ENCODE measurements around the gene ZNF358. TPM values are rescaled to one million over a fixed set of nuclear protein-coding genes. Genes with fewer than 3 reads are reported as not detected.

The ZNF358 gene
- total RNA-seq: 1 to 10 TPM; 2.9 to 3.1 TPM

DNA sequence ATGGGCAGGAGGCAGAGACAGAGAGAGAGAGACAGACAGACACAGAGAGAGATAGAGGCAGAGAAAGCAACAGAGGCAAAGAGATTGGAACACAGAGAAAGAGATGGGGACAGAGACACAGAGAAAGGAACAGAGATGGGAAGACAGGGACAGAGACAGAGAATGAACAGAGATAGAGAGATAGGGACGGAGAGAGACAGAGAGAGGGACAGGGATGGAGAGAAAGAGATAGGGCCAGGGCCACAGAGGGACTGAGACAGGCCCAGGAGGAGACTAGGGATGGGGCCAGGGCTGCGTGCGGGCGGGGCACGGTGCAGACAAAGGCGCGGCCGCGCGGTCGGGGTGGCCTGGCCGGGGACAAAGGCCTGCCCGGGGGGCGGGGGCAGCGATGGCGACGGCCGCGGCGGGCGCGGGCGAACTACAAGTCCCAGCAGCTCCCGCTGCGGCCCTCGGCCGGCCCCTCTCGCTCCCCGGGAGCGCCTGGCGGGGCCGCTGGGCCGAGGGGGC lies at the start of gene ZNF358:
Gene ZNF358 (plus strand): TSS at position 459 of the 507 bp plus-strand sequence. CDS start 3,140 bp downstream, outside the sequence.
- H3K36me3 Mint-ChIP-seq (ENCODE audit: low read depth): no peaks in the 10 kb centered on the region
- H3K4me1 Mint-ChIP-seq: peaks cover 7% of the 10 kb centered on the region
- H3K27me3 Mint-ChIP-seq: peaks cover 9% of the 10 kb centered on the region
- peak; percentile 90 for ATAC-seq (replicated peaks)
- no peaks in the 10 kb centered on the region for H3K9me3 Mint-ChIP-seq
- H3K4me3 Mint-ChIP-seq: peak within 1 kb of the TSS; percentile 82
- H3K27ac Mint-ChIP-seq: peak within 1 kb of the TSS; percentile 94

DNA sequence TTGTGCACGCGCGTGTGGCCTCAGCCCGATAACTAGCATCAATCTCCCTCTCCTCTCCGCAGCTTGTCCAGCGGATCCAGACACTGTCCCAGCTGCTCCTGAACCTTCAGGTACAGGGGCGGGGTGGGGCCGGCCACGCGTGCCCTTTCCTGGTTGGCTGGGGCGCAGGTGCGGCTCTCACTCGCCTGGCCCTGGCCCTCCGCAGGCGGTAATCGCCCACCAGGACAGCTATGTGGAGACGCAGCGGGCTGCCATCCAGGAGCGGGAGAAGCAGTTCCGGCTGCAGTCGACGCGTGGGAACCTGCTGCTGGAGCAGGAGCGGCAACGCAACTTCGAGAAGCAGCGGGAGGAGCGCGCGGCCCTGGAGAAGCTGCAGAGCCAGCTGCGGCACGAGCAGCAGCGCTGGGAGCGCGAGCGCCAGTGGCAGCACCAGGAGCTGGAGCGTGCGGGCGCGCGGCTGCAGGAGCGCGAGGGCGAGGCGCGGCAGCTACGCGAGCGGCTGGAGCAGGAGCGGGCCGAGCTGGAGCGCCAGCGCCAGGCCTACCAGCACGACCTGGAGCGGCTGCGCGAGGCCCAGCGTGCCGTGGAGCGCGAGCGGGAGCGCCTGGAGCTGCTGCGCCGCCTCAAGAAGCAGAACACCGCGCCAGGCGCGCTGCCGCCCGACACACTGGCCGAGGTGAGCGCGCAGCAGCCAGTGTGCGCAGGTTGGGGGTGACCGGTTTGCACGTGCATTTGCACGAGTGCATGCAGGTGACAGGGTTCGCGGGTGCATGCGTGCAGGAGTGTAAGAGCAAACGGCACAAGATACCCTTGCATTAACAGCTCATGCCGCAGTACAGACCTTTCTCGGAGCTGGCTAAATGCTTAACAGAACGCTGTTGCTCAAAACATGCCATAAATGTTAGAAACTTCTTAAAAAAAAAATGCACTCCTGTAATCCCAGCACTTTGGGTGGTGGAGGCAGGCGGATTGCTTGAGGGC lies 48.6 kb upstream of the ZNF358 start:
- Mint-ChIP-seq H3K27me3 (no peaks in the 10 kb centered on the region), H3K36me3 (ENCODE audit: low read depth) (peaks cover 69% of the 10 kb centered on the region), H3K27ac (no peak overlapping the region), H3K4me1 (no peaks in the 10 kb centered on the region), H3K9me3 (no peaks in the 10 kb centered on the region), H3K4me3 (no peak overlapping the region)
- ATAC-seq (replicated peaks): no peak

DNA sequence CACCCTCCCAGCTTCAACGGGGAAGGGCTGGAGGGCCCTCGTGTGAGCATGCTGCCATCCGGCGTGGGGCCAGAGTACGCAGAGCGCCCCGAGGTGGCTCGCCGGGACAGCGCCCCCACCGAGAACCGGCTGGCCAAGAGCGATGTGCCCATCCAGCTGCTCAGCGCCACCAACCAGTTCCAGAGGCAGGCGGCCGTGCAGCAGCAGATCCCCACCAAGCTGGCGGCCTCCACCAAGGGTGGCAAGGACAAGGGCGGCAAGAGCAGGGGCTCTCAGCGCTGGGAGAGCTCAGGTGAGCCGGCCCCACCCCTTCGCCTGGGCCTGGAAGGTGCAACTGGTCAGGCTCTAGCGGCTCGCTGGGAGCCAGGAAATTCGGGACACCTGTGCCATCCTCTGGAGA lies 47.1 kb upstream of the ZNF358 start:
- H3K27me3 Mint-ChIP-seq: no peaks in the 10 kb centered on the region
- H3K36me3 Mint-ChIP-seq (ENCODE audit: low read depth): peaks cover 68% of the 10 kb centered on the region
- H3K4me1 Mint-ChIP-seq: no peaks in the 10 kb centered on the region
- no peak overlapping the region for H3K27ac Mint-ChIP-seq
- no peak for ATAC-seq (replicated peaks)
- no peak overlapping the region for H3K4me3 Mint-ChIP-seq
- no peaks in the 10 kb centered on the region for H3K9me3 Mint-ChIP-seq

DNA sequence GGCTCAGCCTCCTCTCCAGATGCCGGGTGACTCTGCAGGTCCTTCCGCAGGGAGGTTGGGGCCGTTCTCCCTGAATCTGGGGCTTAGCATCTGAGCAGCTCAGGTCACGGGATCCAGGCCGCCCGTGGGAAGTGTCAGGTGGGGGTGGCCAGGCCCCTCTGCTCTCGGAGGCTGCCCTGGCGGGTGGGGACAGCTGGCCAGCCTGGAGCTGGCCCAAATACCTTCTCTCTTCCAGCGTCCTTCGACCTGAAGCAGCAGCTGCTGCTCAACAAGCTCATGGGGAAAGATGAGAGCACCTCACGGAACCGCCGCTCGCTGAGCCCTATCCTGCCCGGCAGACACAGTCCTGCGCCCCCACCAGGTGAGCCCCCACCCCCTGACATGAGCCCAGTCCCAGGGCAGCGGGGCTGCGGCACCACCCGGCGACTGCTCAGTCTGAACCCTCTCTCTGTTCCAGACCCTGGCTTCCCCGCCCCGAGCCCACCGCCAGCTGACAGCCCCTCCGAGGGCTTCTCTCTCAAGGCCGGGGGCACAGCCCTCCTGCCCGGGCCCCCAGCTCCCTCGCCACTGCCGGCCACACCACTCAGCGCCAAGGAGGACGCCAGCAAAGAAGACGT lies 46.1 kb upstream of the ZNF358 start:
- Mint-ChIP-seq H3K4me3 (no peak overlapping the region), H3K27ac (no peak overlapping the region), H3K27me3 (no peaks in the 10 kb centered on the region), H3K36me3 (ENCODE audit: low read depth) (peaks cover 59% of the 10 kb centered on the region), H3K4me1 (no peaks in the 10 kb centered on the region), H3K9me3 (no peaks in the 10 kb centered on the region)
- ATAC-seq (replicated peaks): no peak

DNA sequence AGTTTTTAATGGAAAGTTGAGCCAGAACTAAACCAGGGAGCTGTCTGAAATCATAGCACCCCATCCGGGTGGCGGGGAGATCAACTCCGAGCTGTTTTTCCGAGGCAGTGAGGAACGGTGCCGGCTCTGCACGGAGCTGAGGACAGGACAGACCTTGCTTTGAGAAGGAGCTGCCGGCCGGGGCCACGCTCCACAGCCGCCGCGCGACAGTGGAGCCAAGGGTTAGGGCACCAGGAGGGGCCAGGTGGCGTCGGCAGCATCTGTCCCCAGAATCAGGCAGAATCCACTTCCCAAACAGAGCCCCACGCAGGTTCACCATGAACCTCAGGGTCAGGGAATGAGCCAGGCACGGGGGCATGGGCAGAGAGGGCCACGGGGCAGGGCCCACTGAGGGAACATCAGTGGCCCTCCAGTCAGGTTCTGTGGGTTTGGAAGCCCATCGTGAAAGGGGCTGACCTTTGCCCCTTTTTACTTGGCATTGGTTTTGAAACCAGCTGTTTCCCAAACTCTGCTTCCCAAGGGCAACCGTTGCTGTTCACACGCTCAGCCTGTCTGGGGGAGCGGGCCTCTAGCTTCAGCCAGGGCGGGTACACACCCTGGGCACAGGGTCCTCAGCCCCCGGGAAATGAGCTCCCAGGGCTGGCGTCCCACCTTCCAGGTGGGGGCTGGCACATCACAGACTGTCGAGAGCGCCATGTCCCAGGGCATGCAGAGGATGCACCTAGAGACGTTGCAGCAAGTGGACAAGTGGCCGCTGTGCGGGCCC lies 45.2 kb upstream of the ZNF358 start:
- no peaks in the 10 kb centered on the region for H3K9me3 Mint-ChIP-seq
- H3K4me3 Mint-ChIP-seq: no peak overlapping the region
- peaks cover 54% of the 10 kb centered on the region for H3K36me3 Mint-ChIP-seq (ENCODE audit: low read depth)
- H3K27ac Mint-ChIP-seq: no peak overlapping the region
- no peak for ATAC-seq (replicated peaks)
- no peaks in the 10 kb centered on the region for H3K4me1 Mint-ChIP-seq
- no peaks in the 10 kb centered on the region for H3K27me3 Mint-ChIP-seq

DNA sequence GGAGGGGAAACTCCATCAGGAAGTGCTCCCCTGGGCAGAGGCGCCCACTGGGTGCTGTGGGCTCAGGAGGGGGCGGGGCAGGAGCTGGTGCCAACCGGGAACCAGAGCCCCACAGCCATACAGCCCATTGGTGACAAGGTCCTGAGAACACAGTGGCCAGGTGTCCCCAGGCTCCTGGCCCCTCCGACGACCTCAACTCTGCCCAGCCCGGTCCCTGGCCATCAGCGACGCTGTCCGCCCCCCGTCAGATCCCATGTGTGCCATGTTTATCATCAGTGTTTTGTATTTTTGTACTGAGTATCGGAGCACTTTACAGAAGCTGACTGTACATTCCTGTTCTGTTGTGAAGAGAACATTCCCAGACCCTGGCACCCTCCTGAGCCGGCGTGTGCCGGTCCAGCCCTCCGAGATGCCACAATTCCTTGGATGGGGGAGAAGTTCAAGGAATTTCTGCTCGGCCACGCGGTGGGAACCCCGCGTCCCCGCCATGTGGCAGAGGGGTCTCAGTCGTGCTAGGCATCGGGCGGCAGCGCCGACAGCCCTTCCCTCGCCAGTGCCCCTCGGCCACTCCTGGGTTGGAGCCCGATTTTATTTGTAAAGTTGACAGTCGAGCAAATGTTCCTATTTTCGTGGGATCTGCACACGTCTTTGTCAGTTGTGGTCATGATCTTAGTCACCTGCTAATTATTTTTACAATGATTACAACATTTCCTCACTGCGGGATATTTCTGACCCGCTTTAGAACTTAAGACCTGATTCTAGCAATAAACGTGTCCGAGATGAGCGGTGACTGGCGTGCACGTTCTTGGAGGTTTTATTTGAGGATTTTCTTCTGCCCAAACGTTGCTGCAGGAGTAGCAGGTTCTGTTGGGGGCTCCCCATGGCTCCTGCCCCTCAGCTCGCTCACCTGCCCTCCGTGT lies 43.9 kb upstream of the ZNF358 start:
- peak overlapping the region; percentile 62 for H3K27ac Mint-ChIP-seq

DNA sequence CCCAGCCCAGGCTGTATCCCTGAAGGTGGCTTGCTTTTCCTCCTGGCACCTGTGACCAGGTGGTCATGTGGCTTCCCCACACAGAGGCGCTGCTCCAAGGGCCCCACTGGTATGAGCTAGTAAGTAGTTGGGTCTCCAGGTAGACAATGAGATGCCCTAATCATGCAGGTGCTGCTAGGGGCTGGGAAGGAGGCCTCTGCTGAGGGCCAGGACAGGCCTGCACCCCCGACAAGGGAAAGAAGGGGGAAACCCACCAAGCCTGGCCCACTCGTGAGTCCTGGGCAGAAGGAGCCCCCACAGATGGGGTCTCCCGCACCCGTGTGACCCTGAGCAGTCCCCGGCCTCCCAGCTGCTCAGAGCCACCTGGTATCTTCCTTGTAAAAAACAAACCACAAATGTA lies 40.2 kb upstream of the ZNF358 start:
- Mint-ChIP-seq H3K36me3 (ENCODE audit: low read depth) (peaks cover 26% of the 10 kb centered on the region), H3K4me3 (no peak overlapping the region), H3K27ac (no peak overlapping the region), H3K4me1 (no peaks in the 10 kb centered on the region), H3K27me3 (no peaks in the 10 kb centered on the region), H3K9me3 (no peaks in the 10 kb centered on the region)
- ATAC-seq (replicated peaks): no peak

More for the DNA sequence above, 43.9 kb upstream of the ZNF358 start:
- Mint-ChIP-seq H3K36me3 (ENCODE audit: low read depth) (peaks cover 51% of the 10 kb centered on the region), H3K4me3 (no peak overlapping the region), H3K4me1 (no peaks in the 10 kb centered on the region), H3K27me3 (no peaks in the 10 kb centered on the region), H3K9me3 (no peaks in the 10 kb centered on the region)
- no peak for ATAC-seq (replicated peaks)

DNA sequence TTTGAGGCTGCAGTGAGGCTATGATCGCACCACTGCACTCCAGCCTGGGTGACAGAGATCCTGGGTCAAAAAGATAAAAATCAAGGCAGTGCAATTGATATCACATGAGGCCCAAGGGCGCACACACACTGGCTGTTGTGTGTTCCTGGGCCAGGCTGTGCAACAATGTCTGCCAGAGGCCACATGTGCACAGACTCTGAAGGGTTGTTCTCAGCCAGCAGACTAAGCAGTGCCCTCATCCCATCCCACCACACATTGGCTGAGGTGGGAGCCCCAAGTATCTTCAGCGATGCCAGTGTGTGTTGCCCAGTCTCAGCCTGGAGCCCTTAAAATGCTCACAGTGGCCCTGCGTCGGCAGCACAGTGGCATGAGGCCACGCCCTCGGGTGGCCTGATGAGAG lies 39.7 kb upstream of the ZNF358 start:
- Mint-ChIP-seq H3K4me1 (no peaks in the 10 kb centered on the region), H3K27me3 (no peaks in the 10 kb centered on the region), H3K27ac (no peak overlapping the region), H3K4me3 (no peak overlapping the region), H3K9me3 (no peaks in the 10 kb centered on the region), H3K36me3 (ENCODE audit: low read depth) (peaks cover 20% of the 10 kb centered on the region)
- no peak for ATAC-seq (replicated peaks)

DNA sequence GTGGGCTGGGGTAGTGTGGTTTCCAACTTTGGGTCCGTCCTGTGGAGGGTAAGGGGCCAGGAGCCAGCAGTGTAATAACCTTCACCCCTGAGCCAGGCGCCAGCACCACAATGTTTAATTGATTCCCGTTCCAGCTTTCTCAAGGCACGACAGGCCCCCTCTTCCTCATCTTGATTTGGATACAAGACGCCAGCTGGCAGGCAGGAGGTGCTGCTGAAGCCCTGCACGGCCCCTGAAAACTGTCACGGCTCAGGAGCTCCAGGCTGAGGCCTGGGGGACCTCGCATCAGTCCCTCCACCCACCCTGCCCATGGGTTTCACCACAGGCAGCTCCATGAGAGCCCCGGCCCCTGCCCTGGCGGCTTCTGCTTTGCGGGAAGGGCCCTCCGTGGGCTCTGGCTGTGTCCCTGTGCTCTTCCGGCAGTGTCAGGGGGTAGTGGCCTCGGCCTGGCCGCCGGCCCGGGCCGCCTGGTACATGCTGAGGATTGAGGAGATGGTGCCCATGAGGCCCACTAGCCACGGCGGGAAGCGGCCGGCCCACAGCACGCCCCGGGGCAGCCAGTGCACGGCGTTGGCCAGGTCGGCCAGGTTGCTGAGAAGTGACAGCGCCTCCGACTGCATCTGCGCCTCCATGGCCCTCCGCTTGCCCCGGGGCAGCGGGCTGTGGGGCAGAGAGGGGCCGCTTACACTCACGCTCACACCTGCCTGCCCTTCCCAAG lies 39.0 kb upstream of the ZNF358 start:
- H3K36me3 Mint-ChIP-seq (ENCODE audit: low read depth): peaks cover 16% of the 10 kb centered on the region
- H3K9me3 Mint-ChIP-seq: no peaks in the 10 kb centered on the region
- H3K27ac Mint-ChIP-seq: no peak overlapping the region
- H3K4me1 Mint-ChIP-seq: no peaks in the 10 kb centered on the region
- H3K4me3 Mint-ChIP-seq: no peak overlapping the region
- ATAC-seq (replicated peaks): no peak
- no peaks in the 10 kb centered on the region for H3K27me3 Mint-ChIP-seq

DNA sequence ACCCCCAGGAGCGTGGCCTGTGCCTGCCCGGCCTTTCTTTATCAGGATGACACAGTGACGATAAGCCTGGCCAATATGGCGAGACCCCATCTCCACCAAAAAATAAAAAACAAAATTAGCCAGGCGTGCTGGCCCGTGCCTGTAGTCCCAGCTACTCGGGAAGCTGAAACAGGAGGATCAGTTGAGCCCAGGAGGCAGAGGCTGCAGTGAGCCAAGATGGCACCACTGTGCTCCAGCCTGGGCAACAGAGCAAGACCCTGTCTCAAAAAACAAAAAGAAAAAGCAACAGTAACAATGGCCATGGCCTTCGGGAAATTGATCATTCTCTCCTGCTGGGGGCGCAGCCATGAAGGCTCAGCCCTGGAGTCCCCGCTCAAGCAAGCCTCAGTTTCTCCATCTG lies 38.1 kb upstream of the ZNF358 start:
- H3K4me1 Mint-ChIP-seq: no peaks in the 10 kb centered on the region
- H3K36me3 Mint-ChIP-seq (ENCODE audit: low read depth): peaks cover 8% of the 10 kb centered on the region
- H3K4me3 Mint-ChIP-seq: no peak overlapping the region
- no peaks in the 10 kb centered on the region for H3K9me3 Mint-ChIP-seq
- no peaks in the 10 kb centered on the region for H3K27me3 Mint-ChIP-seq
- H3K27ac Mint-ChIP-seq: no peak overlapping the region
- no peak for ATAC-seq (replicated peaks)

DNA sequence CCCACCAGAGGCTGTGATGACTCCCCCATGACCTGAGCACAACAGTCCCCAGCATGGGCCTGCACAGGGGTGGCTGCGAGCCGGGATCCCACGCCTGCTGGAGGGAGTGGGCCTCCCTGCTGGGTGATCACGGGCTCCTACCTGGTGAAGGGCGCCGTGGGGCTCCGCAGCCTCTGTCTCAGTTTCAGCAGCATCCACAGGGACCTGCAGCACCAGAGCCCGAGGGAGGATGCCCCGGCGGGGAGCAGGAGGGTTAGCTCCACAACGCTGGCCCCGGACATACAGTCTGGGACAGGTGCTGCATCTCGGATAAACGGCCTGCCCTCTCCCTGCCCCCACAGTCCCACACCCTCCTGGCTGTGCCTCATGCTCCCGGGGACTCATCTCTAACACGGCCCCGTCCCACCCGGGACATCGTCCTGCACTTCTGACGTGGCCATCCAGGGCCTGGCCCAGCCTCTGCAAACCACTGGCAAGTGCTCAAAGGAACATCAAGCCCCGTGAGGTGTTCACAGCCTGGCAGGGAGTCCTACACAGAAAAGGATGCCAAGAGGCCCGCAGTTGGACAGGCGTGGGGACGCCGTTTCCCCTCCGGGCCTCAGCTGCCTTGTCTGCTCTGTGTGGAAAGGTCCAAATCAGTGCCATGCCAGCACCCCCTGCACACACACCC lies 37.6 kb upstream of the ZNF358 start:
- Mint-ChIP-seq H3K27ac (no peak overlapping the region), H3K4me1 (peaks cover 3% of the 10 kb centered on the region), H3K9me3 (no peaks in the 10 kb centered on the region), H3K27me3 (no peaks in the 10 kb centered on the region), H3K4me3 (no peak overlapping the region), H3K36me3 (ENCODE audit: low read depth) (peaks cover 2% of the 10 kb centered on the region)
- ATAC-seq (replicated peaks): peak; percentile 22

DNA sequence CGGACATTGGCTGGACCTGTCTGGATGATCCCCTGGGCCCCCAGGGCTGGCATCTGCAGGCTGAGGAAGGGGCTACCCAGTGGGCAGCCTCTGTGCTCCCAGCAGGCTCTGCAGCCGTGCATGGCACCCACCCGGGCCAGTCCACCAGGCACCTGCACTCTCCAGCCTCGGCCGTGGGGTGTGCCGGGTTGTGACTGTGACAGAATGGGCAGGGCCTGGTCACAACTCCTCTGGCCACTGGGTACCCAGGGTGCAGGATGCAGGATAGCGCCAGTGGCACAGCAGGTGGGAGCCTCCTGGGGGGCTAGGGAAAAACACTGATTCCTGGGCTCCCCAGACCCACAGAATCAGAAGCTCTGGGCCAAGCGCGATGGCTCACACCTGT lies 37.1 kb upstream of the ZNF358 start:
- Mint-ChIP-seq H3K36me3 (ENCODE audit: low read depth) (no peaks in the 10 kb centered on the region), H3K4me3 (no peak overlapping the region), H3K4me1 (peaks cover 4% of the 10 kb centered on the region), H3K27me3 (no peaks in the 10 kb centered on the region), H3K9me3 (no peaks in the 10 kb centered on the region), H3K27ac (no peak overlapping the region)
- ATAC-seq (replicated peaks): no peak

Measured in activated T-helper 17 cell treated with anti-CD3 and anti-CD28 coated beads, Interleukin-2, amount 50 U/mL, for 72 hours (primary cell).